ENCODE measurements around the gene PTCH1.

PTCH1 gene

GRCh38 chr9:95436416-95436815, 80.4 kb downstream of the PTCH1 start:
- no peak for DNase-seq

DNA sequence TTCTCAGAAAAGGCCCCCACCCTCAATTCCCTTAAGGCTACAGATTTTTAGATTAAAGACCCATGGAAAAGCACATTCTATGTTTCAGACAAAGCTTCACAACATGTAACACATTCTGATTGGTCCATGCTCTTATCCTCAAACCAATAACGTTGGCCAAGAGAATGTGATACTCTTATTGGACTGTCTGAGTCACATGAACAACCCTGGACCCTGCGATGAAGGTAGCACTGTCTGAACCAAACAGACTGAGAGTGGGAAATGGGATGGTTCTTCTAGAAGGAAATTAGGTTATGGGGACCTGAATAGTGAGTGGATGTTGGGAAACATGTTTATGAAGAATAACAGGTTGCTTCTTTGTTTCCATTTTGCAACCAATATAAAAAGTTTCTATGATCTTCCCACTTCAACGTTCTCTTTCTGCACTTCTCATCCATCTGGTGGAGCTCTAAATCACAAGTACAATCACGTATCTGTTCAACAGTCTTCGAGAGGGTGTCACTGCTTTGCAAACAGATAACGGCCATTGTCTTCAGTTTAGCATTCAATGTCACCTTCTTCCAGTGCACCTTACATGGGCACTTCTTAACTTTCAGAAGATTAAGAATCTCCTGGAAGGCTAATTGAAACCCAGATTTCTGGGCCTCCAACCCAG, 81.6 kb downstream of the PTCH1 start:
- DNase-seq: no peak

DNA sequence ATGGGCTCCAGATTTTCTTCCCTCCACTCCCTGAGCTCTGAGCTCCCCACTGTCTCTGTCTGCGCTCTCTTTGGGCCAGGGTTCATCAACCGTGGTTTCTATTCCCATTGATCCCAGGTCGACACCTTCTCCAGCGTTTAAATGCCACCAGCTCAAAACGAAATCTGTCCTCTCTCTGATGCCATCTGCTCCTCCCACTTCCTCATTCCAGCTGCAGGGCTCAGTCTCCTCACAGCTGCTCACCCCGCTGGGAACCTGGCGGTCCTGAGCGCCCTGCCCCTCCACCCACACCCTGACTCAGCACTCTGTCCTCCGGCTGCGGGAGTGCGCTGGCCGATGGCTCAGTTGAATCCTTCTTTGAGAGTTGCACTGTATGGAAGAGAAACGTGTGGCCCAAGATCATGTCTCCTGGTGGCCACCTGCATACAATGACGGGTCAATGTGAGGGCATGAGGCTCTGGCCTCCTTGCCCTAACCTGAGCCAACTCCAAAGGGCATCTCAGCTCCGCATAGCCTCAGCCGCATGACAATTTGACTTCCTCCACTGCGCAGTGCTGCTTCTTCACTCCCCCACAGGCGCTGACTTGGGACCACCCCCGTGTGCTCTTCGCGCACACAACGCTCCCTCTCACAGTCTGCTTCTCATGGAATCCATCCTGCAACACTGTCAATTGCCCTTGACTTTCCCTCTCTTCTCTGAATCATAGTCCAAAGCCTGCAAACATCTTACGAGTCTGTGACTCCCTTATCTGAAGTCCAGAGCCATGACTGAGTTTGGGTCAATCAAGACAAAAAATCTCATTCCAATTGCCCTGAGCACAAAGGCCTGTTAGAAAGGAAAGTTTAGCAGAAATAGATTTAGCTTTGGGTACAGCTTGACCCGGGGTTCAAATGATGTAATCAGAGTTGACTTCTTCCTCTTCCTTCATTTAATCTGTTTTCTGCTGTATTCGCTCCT, 82.4 kb downstream of the PTCH1 start:
- DNase-seq: no peak

DNA sequence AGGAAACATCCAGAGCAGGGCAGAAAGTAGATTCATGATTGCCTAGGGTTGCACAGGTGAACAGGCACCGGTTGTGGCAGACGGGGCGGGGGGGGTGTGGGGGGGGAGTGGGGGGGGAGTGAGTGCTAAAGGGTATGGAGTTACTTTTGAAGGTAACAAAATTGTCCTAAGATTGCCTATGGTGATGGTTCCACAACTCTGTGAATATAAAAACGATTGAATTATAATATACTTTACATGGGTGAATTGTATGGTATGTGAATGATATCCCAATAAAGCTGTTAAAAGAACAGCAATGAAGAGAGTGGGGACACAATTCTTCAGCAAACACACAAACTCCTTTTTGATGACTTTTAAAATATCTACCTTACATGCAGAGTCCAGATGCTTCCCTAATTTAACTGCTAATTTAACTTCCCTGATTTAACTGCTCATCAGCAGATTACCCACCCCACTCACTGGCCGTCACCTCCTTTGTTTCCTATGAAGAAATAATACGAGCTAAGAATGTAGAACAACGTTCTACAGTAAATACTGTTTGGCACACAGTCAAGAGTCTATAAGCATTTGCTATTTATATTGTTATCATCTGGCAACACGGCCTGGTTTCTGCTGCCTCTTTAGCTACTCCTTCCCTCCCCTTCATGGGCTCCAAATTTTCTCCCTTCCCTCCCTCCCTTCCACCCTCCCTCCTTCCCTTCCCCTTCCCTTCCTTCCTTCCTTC, 83.5 kb downstream of the PTCH1 start:
- DNase-seq: no peak

DNA sequence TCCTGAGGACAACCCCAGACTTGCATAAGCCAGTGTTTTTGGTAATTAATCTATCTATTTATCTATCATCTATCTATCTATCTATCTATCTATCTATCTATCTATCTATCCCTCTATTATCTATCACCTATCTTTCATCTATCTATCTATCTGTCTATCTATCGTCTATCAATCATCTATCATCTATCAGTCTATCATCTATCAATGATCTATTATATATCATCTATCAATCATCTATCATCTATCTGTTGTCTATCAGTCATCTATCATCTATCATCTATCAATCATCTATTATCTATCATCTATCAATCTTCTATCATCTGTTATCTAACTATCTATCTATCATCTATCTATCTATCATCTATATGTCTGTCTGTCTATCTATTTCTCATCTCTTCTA, 85.5 kb downstream of the PTCH1 start:
- DNase-seq: no peak

DNA sequence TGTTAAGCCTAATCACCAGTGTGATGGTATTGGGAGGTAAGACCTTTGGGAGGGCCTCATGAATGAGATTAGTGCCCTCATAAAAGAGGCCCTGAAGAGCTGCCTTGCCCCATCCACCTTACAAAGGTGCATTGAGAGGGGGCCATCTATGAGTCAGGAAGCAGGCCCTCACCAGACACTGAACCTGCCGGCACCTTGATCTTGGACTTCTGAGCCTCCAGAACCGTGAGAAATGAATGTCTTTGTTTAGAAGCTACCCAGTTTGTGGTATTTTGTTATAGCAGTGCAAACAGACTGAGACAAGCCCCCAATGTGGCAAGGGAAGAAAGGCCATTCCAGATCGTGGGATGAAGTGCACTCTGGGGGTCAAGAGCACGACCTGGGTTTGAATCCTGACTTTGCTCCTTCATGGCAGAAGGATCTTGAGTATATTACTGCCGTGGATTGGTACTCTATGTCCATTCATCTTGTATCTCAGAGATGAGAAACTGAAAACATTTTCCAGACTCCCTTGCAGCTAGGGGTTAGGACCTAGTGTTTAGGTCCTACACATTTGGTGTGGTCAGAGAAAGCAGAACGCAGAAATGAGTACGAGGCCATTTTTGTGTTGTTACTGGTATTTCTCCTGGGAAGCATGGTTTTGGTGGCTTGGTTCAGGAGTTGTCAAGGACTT, 86.7 kb downstream of the PTCH1 start:
- no peak for DNase-seq

DNA sequence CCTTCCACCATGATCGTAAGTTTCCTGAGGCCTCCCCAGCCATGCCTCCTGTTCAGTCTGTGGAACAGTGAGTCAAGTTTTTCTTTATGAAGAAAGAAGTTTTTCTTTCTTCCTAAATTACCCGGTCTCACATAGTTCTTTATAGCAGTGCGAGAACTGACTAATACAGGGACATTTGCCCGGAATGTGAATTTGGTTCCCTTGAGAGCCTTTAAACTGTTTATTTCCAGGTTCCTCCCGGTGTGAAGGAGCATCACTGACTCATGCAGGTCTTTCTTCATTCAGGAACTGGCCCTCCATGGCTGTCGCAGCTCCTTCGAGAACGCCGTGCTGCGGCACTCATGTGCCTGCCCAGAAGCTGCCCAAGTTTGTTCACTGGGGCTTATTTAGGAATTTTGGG, 87.7 kb downstream of the PTCH1 start:
- no peak for DNase-seq

DNA sequence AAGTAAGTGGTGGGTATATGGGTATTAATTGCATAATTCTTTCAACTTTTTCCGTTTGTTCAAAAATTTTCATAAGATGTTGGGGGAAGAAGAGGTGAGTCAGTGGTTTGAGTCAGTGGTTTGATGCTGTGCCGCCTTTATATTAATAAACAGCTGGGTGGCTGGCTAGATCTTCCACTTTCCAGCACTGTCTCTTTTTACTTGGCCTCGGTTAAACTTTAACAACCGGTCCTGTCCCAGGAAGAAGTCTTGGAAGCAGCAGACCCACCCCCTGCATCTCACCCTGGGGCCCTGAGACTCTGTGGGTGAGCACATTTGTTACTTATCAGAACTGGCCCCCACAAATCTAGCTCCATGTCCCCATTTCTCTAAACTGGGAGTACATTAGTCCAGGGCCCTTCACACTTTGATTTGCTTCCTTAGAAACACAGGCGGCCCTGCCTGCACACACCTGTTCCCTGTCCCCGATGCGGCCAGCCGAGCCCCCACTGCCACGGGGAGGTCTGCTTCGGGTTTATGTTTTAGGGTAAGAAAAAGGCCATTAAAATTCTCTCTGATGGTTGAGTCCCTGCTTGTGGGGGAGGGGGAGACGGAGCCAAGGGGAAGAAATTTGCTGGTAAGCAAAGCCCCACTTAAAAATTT, 90.7 kb downstream of the PTCH1 start:
- DNase-seq: no peak

- no peak for DNase-seq
Observed at GRCh38 chr9:95422650-95423049, 94.1 kb downstream of the PTCH1 start.

- no peak for DNase-seq
Observed at GRCh38 chr9:95420518-95420917, 96.3 kb downstream of the PTCH1 start.

DNA sequence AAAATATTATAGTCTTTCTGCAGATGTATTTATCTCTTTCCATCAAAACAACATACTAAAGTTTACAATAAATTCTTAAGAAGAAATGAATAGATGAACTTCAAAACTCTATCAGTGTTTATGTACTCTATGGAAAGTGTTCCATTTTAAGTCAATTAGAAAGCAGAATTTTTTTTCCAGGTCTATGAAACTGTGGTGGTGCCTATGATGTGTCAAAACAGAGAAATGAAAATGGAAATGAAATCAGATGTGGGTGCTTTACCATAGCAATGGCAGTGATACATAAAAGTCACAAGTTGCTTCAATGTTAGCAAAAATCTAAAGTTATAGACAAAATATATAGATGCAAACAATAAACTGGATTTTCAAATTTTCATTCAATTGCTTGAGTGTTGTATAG, 97.3 kb downstream of the PTCH1 start:
- no peak for DNase-seq

- DNase-seq: no peak
Observed at GRCh38 chr9:95415158-95415557, 101.6 kb downstream of the PTCH1 start.

DNA sequence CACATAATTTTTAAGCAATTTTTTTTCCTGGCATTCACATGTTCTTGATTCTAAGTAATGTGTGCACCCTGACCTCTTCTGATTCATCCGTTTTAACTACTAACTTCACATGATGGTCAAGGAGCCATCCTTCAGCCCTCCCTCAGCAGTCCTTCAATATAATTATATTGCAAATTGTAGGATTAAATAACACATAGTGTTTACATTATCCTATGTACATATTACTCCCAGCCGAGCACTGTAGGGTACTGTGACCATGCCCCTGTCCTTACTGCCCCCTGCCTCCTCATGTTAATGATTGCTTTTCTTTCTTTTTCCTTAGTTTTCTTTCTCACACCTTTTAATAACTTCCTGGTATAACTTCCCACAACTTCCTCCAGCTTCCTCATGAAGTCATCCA, 103.0 kb downstream of the PTCH1 start:
- no peak for DNase-seq

DNA sequence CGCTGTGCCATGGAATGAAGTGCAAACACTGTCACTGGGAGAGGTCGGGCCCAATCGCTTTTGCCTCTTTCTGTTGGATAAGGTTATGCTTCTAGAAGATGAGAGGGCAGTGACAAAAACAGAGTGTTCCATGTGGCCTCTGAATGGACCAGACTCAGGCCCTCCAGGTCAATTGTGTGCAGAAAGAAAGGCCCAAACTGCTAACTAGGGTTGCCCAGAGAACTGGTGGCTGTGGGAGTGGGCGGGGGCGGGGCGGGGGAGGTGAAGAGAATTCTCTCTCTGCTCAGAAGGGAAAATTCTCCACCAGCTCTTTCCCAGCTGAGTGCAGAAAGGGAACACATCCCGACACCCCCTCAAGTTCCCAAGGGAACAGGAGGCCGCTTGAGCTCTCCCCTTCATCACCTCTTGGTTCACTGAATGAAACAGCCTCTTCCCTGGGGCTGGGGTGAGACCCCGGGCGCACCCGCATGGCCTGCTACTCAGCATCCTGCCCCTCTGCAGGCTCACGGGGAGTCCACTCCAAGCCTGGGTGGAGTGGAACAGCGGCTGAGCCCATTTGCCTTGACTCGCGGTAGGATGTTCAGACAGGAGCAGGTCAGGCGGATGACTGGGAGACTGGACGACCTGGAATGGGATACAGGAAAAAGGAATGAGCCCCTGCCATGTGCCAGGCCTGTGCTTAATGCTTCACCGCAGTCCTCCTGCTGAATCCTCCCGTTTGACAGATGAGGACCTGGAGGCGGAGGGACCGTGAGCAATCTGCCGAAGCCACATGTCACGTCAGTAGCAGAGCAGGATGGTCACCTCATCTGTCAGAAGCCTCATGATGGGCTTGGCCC, 105.5 kb downstream of the PTCH1 start:
- no peak for DNase-seq

DNA sequence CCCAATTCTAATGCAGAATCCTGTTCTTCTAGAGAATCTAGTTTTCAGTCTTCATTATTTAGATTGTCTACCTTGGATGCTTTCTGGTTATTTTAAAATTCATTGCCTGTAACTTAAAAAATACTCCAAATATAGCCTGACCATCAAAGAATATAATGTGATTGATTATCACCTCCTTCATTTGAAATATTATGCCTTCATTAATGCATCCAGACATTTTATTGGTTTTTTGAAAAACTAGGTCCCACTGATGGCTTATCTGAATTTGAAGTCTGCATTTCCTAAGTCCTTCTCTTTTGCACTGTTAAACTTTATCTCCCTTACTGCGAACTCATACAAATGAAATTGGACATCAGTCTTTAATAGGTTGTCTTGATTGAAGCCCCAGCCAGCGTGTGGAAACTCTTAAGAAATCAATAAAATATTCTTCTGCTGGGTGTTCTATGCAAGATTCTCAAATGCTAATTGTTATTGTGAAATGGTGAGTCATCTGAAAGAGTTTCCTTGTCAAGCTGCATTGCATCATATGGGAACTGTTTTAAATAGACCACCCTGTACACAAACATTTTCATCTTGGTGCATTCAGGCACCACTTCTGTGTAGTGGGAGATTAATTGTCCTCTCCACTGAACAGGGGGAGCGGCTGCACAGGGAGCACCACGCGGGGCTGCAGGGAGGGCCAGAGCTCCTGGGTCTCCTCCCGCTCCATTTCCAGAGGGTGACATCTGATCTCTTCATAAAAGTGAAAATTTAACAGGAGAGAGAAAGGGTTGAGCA, 106.9 kb downstream of the PTCH1 start:
- DNase-seq: no peak

DNA sequence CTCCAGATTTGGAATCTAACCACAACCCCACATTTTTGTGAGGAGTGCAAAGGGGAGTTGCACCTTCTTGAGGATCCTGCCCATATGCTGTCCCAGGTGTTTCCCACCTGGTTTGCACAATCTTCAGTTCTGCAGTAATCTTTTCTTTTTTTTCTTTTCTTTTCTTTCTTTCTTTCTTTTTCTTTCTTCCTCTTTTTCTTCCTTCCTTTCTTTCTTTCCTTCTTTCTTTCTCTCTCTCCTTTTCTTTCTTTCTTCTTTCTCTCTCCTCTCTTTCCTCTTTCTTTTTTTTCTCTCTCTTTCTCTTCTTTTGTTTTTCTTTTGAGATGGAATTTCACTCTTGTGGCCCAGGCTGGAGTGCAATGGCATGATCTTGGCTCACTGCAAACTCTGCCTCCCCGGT, 109.2 kb downstream of the PTCH1 start:
- no peak for DNase-seq

DNA sequence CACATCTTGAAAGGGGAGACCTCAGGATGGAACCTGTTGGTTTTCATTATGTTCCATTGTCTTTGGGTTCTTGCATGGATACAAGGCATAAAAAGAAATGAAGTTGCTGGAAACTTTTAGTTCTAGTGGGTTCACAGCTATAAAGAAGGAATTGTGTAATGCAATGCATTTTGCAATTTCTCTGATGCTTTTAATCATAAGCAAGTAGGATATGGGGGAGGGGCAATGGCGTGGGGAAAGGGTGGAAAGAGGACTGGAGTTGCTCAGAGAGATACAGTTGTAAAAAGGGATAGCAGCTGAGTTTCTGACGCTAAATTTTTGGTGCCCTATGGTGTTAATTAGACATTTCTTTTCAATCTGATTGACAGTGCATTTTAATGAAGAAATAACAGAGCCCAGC, 110.7 kb downstream of the PTCH1 start:
- DNase-seq: no peak

DNA sequence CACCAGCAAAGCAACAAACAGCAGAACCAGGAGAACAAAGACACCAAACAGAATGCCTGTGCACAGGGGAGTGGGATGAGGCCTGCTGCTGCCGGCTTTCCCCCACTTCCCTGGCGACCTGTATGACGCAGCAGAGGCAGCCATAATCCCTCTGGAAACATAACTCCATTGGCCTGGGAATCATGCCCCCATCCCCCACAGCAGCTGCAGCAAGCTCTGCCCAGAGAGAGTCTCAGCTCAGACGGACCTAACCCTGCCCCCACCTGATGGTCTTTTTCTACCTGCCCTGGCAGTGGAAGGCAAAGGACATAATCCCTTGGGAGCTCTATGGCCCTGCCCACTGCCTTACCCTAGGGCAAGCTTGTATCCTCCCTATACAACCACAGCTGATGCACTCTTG, 117.5 kb downstream of the PTCH1 start:
- no peak for DNase-seq
